ENCODE results near the gene RBM20. TPM values are rescaled to one million over a fixed set of nuclear protein-coding genes. Genes with fewer than 3 reads are reported as not detected.
"Not testable (repeated sequence)": the region's sequence is repeated elsewhere in the genome, so short reads cannot be mapped to it uniquely, and the experiment has no call there.

Gene RBM20
- total and polyA plus RNA-seq, 2 donors: 1.6 to 3.8 TPM

- Histone ChIP-seq H3K36me3 (ENCODE audit: control insufficient read depth in 2 of 2, insufficient read depth in 2 of 2, low read length in 1 of 2) (no peaks in the 10 kb centered on the region), H3K4me1 (ENCODE audit: control insufficient read depth in 2 of 2, insufficient read depth in 2 of 2, low read length in 2 of 2) (no peaks in the 10 kb centered on the region), H3K4me3 (ENCODE audit: low read length in 2 of 2) (no peak overlapping the region), H3K9me3 (ENCODE audit: control insufficient read depth in 2 of 2, insufficient read depth in 1 of 2, low read length in 1 of 2) (no peaks in the 10 kb centered on the region), H3K27me3 (ENCODE audit: control insufficient read depth in 2 of 2, insufficient read depth in 1 of 2, low read length in 1 of 2) (peaks cover 2 to 21% of the 10 kb centered on the region in 2 donors), H3K27ac (ENCODE audit: low read depth in 1 of 2, low read length in 1 of 2) (no peak overlapping the region)
- 94% methylated on average over 10 of the region's 10 CpGs for WGBS
- DNase-seq (ENCODE audit: low read depth in 6 of 9, low spot score in 9 of 9): no peak
These were observed 20.6 kb downstream of the RBM20 start for GRCh38 chr10:110664483-110665420.

DNA sequence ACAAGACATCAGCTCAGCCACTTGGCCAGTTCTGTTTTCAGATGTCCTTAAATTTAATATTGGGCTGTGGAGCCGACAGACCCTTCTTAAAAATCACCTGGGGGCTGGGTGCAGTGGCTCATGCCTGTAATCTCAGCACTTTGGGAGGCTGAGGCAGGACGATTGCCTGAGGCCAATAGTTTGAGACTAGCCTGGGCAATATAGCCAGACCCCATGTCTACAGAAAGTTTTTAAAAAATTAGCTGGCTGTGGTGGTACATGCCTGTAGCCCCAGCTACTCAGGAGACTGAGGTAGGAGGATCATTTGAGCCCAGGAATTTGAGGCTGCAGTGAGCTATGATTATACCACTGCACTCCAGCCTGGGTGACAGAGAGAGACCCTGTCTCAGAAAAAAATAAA lies 22.1 kb downstream of the RBM20 start:
- H3K27me3 ChIP-seq (ENCODE audit: control insufficient read depth in 2 of 2, insufficient read depth in 1 of 2, low read length in 1 of 2): peaks cover 2 to 28% of the 10 kb centered on the region in 2 donors
- H3K27ac ChIP-seq (ENCODE audit: low read depth in 1 of 2, low read length in 1 of 2); H3K4me3 ChIP-seq (ENCODE audit: low read length in 2 of 2); H3K4me1 ChIP-seq (ENCODE audit: control insufficient read depth in 2 of 2, insufficient read depth in 2 of 2, low read length in 2 of 2); H3K9me3 ChIP-seq (ENCODE audit: control insufficient read depth in 2 of 2, insufficient read depth in 1 of 2, low read length in 1 of 2); H3K36me3 ChIP-seq (ENCODE audit: control insufficient read depth in 2 of 2, insufficient read depth in 2 of 2, low read length in 1 of 2); DNase-seq (ENCODE audit: low read depth in 6 of 9, low spot score in 9 of 9): not testable (repeated sequence)
- 79% methylated on average over 2 of the region's 2 CpGs for WGBS

DNA sequence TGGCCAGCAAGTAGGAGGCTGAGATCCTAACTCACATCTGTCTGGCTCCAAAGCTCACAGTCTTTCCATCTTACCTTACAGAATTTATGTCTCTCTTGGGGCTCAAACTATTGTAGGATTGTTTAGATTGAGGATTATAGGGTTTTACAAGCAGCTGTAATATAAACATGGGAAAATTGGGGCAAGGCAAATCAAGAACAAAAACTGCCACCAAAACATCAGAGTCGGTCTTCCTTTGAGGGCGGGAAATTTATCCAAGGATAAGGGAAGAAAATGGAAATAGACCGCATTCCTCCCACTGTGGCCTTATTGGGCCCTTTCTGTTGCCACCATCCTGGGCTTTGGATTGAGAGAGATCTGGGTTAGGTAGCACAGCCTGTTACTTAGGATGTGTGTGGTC lies 22.5 kb downstream of the RBM20 start:
- WGBS: 96% methylated on average over 3 of the region's 3 CpGs
- no peaks in the 10 kb centered on the region for H3K36me3 ChIP-seq (ENCODE audit: control insufficient read depth in 2 of 2, insufficient read depth in 2 of 2, low read length in 1 of 2)
- no peak for DNase-seq (ENCODE audit: low read depth in 6 of 9, low spot score in 9 of 9)
- no peaks in the 10 kb centered on the region for H3K9me3 ChIP-seq (ENCODE audit: control insufficient read depth in 2 of 2, insufficient read depth in 1 of 2, low read length in 1 of 2)
- peaks cover 4 to 28% of the 10 kb centered on the region in 2 donors for H3K27me3 ChIP-seq (ENCODE audit: control insufficient read depth in 2 of 2, insufficient read depth in 1 of 2, low read length in 1 of 2)
- H3K4me1 ChIP-seq (ENCODE audit: control insufficient read depth in 2 of 2, insufficient read depth in 2 of 2, low read length in 2 of 2): no peaks in the 10 kb centered on the region
- H3K4me3 ChIP-seq (ENCODE audit: low read length in 2 of 2): no peak overlapping the region
- H3K27ac ChIP-seq (ENCODE audit: low read depth in 1 of 2, low read length in 1 of 2): no peak overlapping the region

DNA sequence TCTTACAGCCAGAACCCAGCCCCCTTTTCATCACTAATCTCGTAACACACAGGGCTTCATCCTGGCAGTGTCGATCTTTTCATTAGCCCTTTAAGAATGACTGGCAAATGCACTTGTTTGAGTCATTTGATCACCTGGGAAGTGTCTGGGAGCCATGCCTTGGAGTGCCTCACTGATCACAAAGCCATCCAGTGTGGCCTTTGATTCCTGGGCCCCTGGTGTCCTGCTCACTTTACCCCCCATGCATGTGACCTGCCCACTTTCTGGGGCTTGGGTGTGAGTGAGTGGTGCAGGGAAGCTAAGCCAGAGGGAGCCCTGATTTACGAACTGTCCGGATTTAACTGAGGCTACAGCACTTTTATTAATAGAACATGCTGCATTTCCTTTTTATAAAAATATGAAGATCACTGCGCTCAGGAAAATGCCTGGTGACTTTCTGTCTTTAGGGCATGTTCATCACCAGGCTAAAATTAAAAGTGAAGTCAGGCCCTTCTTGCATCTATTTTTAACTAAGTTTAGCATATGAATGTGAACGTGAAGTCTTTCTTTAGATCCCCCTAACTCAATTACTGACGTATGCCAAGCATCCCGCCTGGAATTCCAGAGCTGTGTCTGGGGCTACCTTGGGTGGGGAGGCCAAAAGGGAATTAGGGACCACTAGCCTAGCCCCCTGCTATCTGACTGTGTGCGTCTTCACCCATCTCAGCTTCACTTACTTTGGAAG lies 23.6 kb downstream of the RBM20 start:
- Histone ChIP-seq H3K27ac (ENCODE audit: low read depth in 1 of 2, low read length in 1 of 2) (no peak overlapping the region), H3K27me3 (ENCODE audit: control insufficient read depth in 2 of 2, insufficient read depth in 1 of 2, low read length in 1 of 2) (peaks cover 4 to 36% of the 10 kb centered on the region in 2 donors), H3K36me3 (ENCODE audit: control insufficient read depth in 2 of 2, insufficient read depth in 2 of 2, low read length in 1 of 2) (no peaks in the 10 kb centered on the region), H3K4me1 (ENCODE audit: control insufficient read depth in 2 of 2, insufficient read depth in 2 of 2, low read length in 2 of 2) (peaks cover 3 to 8% of the 10 kb centered on the region in 2 donors), H3K9me3 (ENCODE audit: control insufficient read depth in 2 of 2, insufficient read depth in 1 of 2, low read length in 1 of 2) (no peaks in the 10 kb centered on the region), H3K4me3 (ENCODE audit: low read length in 2 of 2) (no peak overlapping the region)
- WGBS: 90% methylated on average over 9 of the region's 9 CpGs
- DNase-seq (ENCODE audit: low read depth in 6 of 9, low spot score in 9 of 9): no peak

DNA sequence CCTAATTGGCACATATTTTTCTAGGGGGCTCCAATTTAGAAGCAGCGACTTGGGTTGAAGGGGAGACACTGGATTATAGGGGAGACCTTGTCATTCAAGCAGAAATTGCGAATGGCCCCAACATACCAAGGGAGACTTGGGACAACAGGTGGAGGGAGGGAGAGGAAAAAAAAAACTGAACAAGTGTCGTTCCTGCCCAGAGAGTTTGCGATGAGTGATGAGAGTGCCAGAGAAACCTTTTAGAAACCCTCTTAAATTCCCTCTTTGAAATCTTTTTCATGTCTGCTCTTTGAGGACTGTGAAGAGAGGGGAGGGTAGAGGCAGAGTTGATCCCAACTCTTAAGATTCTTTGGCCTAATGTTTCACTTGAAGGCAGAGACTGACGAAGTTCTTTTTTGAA lies 24.3 kb downstream of the RBM20 start:
- Histone ChIP-seq H3K4me3 (ENCODE audit: low read length in 2 of 2) (no peak overlapping the region), H3K9me3 (ENCODE audit: control insufficient read depth in 2 of 2, insufficient read depth in 1 of 2, low read length in 1 of 2) (no peaks in the 10 kb centered on the region), H3K4me1 (ENCODE audit: control insufficient read depth in 2 of 2, insufficient read depth in 2 of 2, low read length in 2 of 2) (peaks cover 3 to 8% of the 10 kb centered on the region in 2 donors), H3K27me3 (ENCODE audit: control insufficient read depth in 2 of 2, insufficient read depth in 1 of 2, low read length in 1 of 2) (peaks cover 4 to 33% of the 10 kb centered on the region in 2 donors), H3K27ac (ENCODE audit: low read depth in 1 of 2, low read length in 1 of 2) (no peak overlapping the region), H3K36me3 (ENCODE audit: control insufficient read depth in 2 of 2, insufficient read depth in 2 of 2, low read length in 1 of 2) (no peaks in the 10 kb centered on the region)
- no peak for DNase-seq (ENCODE audit: low read depth in 6 of 9, low spot score in 9 of 9)
- WGBS: 93% methylated on average over 5 of the region's 5 CpGs

- Histone ChIP-seq H3K4me1 (ENCODE audit: control insufficient read depth in 2 of 2, insufficient read depth in 2 of 2, low read length in 2 of 2) (peaks cover 3 to 8% of the 10 kb centered on the region in 2 donors), H3K27ac (ENCODE audit: low read depth in 1 of 2, low read length in 1 of 2) (no peak overlapping the region), H3K9me3 (ENCODE audit: control insufficient read depth in 2 of 2, insufficient read depth in 1 of 2, low read length in 1 of 2) (no peaks in the 10 kb centered on the region), H3K4me3 (ENCODE audit: low read length in 2 of 2) (no peak overlapping the region), H3K36me3 (ENCODE audit: control insufficient read depth in 2 of 2, insufficient read depth in 2 of 2, low read length in 1 of 2) (no peaks in the 10 kb centered on the region), H3K27me3 (ENCODE audit: control insufficient read depth in 2 of 2, insufficient read depth in 1 of 2, low read length in 1 of 2) (peaks cover 4 to 33% of the 10 kb centered on the region in 2 donors)
- 87% methylated on average over 6 of the region's 6 CpGs for WGBS
- no peak for DNase-seq (ENCODE audit: low read depth in 6 of 9, low spot score in 9 of 9)
These were observed 26.2 kb downstream of the RBM20 start for GRCh38 chr10:110670335-110670734.

GRCh38 chr10:110671788-110672579 lies 27.8 kb downstream of the RBM20 start:
- H3K4me3 ChIP-seq (ENCODE audit: low read length in 2 of 2): peak overlapping the region; percentile 62 to 83
- DNase-seq (ENCODE audit: low read depth in 6 of 9, low spot score in 9 of 9): peak; percentile 19 to 82 (median 52)
- WGBS: under 1% methylated on average over 47 of the region's 47 CpGs
- peaks cover 3 to 8% of the 10 kb centered on the region in 2 donors for H3K4me1 ChIP-seq (ENCODE audit: control insufficient read depth in 2 of 2, insufficient read depth in 2 of 2, low read length in 2 of 2)
- peak overlapping the region; percentile 49 to 77 for H3K27ac ChIP-seq (ENCODE audit: low read depth in 1 of 2, low read length in 1 of 2)
- no peaks in the 10 kb centered on the region for H3K36me3 ChIP-seq (ENCODE audit: control insufficient read depth in 2 of 2, insufficient read depth in 2 of 2, low read length in 1 of 2)
- H3K9me3 ChIP-seq (ENCODE audit: control insufficient read depth in 2 of 2, insufficient read depth in 1 of 2, low read length in 1 of 2): no peaks in the 10 kb centered on the region
- peaks cover 4 to 31% of the 10 kb centered on the region in 2 donors for H3K27me3 ChIP-seq (ENCODE audit: control insufficient read depth in 2 of 2, insufficient read depth in 1 of 2, low read length in 1 of 2)

DNA sequence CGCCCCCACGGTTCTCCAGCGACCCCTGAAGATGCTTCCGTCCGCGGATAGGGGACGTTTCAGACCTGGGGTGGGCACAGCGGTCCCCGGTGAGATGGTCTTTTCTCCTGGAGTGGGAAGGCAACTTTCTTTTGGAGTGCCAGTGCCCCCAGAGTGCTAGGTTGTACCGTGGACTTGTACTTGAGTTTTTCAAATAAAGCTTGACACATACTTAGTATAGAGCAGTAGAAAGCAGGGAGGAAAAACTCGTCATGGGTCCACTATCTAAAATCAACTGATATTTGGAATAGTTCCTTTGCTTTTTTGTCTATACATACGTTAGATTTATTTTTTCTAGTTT lies 28.4 kb downstream of the RBM20 start:
- WGBS: 3% methylated on average over 12 of the region's 12 CpGs

More for the DNA sequence above, 28.4 kb downstream of the RBM20 start:
- Histone ChIP-seq H3K4me1 (ENCODE audit: control insufficient read depth in 2 of 2, insufficient read depth in 2 of 2, low read length in 2 of 2) (peaks cover 3 to 8% of the 10 kb centered on the region in 2 donors), H3K27me3 (ENCODE audit: control insufficient read depth in 2 of 2, insufficient read depth in 1 of 2, low read length in 1 of 2) (peaks cover 4 to 25% of the 10 kb centered on the region in 2 donors), H3K9me3 (ENCODE audit: control insufficient read depth in 2 of 2, insufficient read depth in 1 of 2, low read length in 1 of 2) (no peaks in the 10 kb centered on the region), H3K36me3 (ENCODE audit: control insufficient read depth in 2 of 2, insufficient read depth in 2 of 2, low read length in 1 of 2) (no peaks in the 10 kb centered on the region), H3K27ac (ENCODE audit: low read depth in 1 of 2, low read length in 1 of 2) (peak overlapping the region in 1 of 2 donors; percentile 77), H3K4me3 (ENCODE audit: low read length in 2 of 2) (peak overlapping the region; percentile 62 to 83)
- no peak for DNase-seq (ENCODE audit: low read depth in 6 of 9, low spot score in 9 of 9)

All from thymus (tissue), 11 donors.